Prostate gland (tissue), 2 donors: ENCODE measurements around the gene ALX1. TPM values are rescaled to one million over a fixed set of nuclear protein-coding genes. Genes with fewer than 3 reads are reported as not detected.

ENCODE experiments used
- DNase-seq: peaks from one replicate; pipeline ENCODE4 v3.0.0-alpha.2; 2019; ENCODE audit warnings: low spot score
- H3K27ac ChIP-seq, 2 donors: fragments of 200-600 bp; sonication (generic); 2 replicates each; pipeline ENCODE4 v1.5.1; 2017 to 2019
- H3K27me3 ChIP-seq: fragments of 200-600 bp; sonication (generic); replicated peaks from 2 replicates; pipeline ENCODE4 v1.5.1; 2019; ENCODE audit not compliant: insufficient read depth
- H3K36me3 ChIP-seq, 2 donors: fragments of 200-600 bp; sonication (generic); 1 replicate in 1 of 2; 2 replicates in 1 of 2; pipeline versions ENCODE4 v1.5.1 to v1.8.1; 2017 to 2019
- H3K4me1 ChIP-seq: fragments of 200-600 bp; sonication (generic); replicated peaks from 2 replicates; pipeline ENCODE4 v1.5.1; 2019
- H3K4me3 ChIP-seq, 2 donors: fragments of 200-600 bp; sonication (generic); 2 replicates each; pipeline ENCODE4 v1.5.1; 2017 to 2019
- H3K9me3 ChIP-seq: fragments of 200-600 bp; sonication (generic); 2 replicates; pipeline ENCODE4 v1.5.1; 2017
- POLR2A ChIP-seq: fragments of 450-650 bp; IDR thresholded peaks from one replicate; pipeline ENCODE4 v1.6.1; 2016; ENCODE audit warnings: antibody characterized with exemption, mild to moderate bottlenecking
- POLR2AphosphoS5 ChIP-seq: sonication (generic); formaldehyde crosslinking; IDR thresholded peaks from one replicate; pipeline ENCODE4 v1.6.1; 2017; ENCODE audit warnings: antibody characterized with exemption
- WGBS: methylation state at CpG from one replicate; pipeline ENCODE4 v1.1.5; 2018; 5-methylcytosine and 5-hydroxymethylcytosine counted together
- intact Hi-C: fragments of 100-400 bp; cut with DNase I; formaldehyde crosslinking; loops from one replicate; pipeline ENCODE4 v1.14.2; 2022
- total RNA-seq, 2 donors: library from RNA; depleted of rRNA; stranded (reverse); fragments of >200 nt; gene quantifications; one replicate each; pipeline ENCODE4 v1.1.0, GENCODE V29; 2016
- TF ChIP-seq, protein P1 (sequence below), 4 experiments: fragments of 200-600 bp in 2 of 4; fragments of 450-650 bp in 2 of 4; sonication (generic) in 2 of 4; IDR thresholded peaks; 1 replicate in 3 of 4; 2 replicates in 1 of 4; pipeline ENCODE4 v1.5.1; 2016 to 2019; ENCODE audit warnings: antibody characterized with exemption in 4 of 4, mild to moderate bottlenecking in 2 of 4, moderate library complexity in 2 of 4

The ALX1 gene
- total RNA-seq, 2 donors from 2014 or later, result not detected

DNA sequence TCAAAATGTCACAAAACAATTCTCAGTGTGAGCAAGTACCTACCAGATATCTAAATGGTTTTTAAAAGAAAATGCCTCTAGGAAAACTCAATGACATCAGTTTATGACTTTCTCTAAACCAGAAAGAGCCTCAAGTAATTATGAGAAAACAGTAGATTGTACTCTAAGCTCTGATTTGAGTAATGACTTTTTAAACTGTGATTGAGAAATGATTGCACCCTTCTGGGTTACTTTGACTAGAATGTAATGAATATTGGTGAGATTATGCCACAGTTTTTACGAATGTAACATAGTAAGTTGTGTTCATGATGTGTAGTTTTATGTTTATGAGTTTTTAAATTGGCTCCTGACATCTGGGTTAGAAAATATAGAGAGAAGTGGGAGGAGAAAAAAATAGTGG lies 68.8 kb downstream of the ALX1 start:
- 56% methylated on average over 1 of the region's 1 CpG for WGBS

DNA sequence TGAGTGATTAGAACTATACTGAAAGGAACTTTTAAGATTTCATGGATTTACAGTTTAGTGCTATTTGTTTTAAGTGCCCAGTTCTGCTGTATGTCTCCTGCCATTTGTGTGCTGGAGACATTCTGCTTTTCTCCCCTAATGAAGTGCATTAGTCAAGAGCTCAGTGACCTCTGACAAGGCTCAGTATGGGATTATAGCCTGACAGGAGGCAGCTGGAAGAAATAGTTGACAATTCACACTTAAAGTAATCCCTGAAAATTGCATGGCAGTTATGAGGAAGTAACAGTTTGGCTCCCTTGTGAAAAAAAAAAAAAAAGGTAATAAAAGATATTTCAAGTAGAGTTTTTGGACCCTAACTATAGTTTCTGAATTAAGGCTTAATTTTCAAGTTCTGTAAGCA lies 70.3 kb downstream of the ALX1 start:
- Histone ChIP-seq H3K36me3 (no peaks in the 10 kb centered on the region), H3K27me3 (no peaks in the 10 kb centered on the region), H3K27ac (no peak overlapping the region), H3K4me3 (no peak overlapping the region), H3K9me3 (no peaks in the 10 kb centered on the region), H3K4me1 (no peaks in the 10 kb centered on the region)
- intact Hi-C loops, result no loop called here
- TF ChIP-seq POLR2AphosphoS5, result no peak
- no peak for TF ChIP-seq POLR2A
- TF ChIP-seq, protein P1, sequence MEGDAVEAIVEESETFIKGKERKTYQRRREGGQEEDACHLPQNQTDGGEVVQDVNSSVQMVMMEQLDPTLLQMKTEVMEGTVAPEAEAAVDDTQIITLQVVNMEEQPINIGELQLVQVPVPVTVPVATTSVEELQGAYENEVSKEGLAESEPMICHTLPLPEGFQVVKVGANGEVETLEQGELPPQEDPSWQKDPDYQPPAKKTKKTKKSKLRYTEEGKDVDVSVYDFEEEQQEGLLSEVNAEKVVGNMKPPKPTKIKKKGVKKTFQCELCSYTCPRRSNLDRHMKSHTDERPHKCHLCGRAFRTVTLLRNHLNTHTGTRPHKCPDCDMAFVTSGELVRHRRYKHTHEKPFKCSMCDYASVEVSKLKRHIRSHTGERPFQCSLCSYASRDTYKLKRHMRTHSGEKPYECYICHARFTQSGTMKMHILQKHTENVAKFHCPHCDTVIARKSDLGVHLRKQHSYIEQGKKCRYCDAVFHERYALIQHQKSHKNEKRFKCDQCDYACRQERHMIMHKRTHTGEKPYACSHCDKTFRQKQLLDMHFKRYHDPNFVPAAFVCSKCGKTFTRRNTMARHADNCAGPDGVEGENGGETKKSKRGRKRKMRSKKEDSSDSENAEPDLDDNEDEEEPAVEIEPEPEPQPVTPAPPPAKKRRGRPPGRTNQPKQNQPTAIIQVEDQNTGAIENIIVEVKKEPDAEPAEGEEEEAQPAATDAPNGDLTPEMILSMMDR (IDR thresholded peaks at IDR 0.05), result no peak
- no peak for DNase-seq

More for the DNA sequence above, 68.8 kb downstream of the ALX1 start:
- intact Hi-C loops, result no loop called here
- Histone ChIP-seq H3K4me3 (no peak overlapping the region), H3K4me1 (no peaks in the 10 kb centered on the region), H3K27ac (no peak overlapping the region), H3K36me3 (no peaks in the 10 kb centered on the region), H3K27me3 (no peaks in the 10 kb centered on the region), H3K9me3 (no peaks in the 10 kb centered on the region)
- TF ChIP-seq, protein P1 (IDR thresholded peaks at IDR 0.05), result no peak
- TF ChIP-seq POLR2AphosphoS5 (no peak), POLR2A (no peak)
- DNase-seq, result no peak

Other genes with a start within 250 kb of the ALX1 start
- gene TSPAN19, start 243.9 kb upstream of the ALX1 start, total RNA-seq, result under 1 TPM in 1 of 2 donors, not detected in 1; 0.41 TPM
- 10 to 100 TPM in 1 of 2 donors, 1 to 10 TPM in 1; 2.6 to 12.8 TPM for gene LRRIQ1, start 243.9 kb upstream of the ALX1 start, total RNA-seq